WTC11 (cell line): ENCODE measurements around the gene INPP4A. TPM values are rescaled to one million over a fixed set of nuclear protein-coding genes. Genes with fewer than 3 reads are reported as not detected.

Experiments used
- ATAC-seq: fragments of 200-7000 bp; cut with Tn5 transposase; 2 replicates; pipeline ENCODE4 v1.10.0; 2021; ENCODE audit warnings: mild to moderate bottlenecking, moderate library complexity
- CTCF ChIA-PET: fragments of 300-600 bp; sonication (Branson Sonifier 250); formaldehyde crosslinking; loops from one replicate; lab custom pipeline; 2021; ENCODE audit warnings: antibody characterized with exemption; lab: Charles Lee
- POLR2A ChIA-PET: fragments of 350-600 bp; sonication (Branson Sonifier 250); formaldehyde crosslinking; loops from one replicate; lab custom pipeline; 2021; ENCODE audit warnings: antibody characterized with exemption; lab: Charles Lee
- DNase-seq: peaks from one replicate; pipeline ENCODE4 v3.0.0; 2021; ENCODE audit warnings: low spot score
- H3K27ac Mint-ChIP-seq: 2 replicates; pipeline ENCODE4 v1.8.0; 2021; ENCODE audit warnings: mixed read lengths
- H3K27me3 Mint-ChIP-seq: 2 replicates; pipeline ENCODE4 v1.8.0; 2021; ENCODE audit warnings: low read depth, mild to moderate bottlenecking, moderate library complexity, mixed read lengths
- H3K36me3 Mint-ChIP-seq: 2 replicates; pipeline ENCODE4 v1.8.0; 2021; ENCODE audit warnings: mixed read lengths
- H3K4me1 Mint-ChIP-seq: 2 replicates; pipeline ENCODE4 v1.8.0; 2022; ENCODE audit warnings: mixed read lengths
- H3K4me3 Mint-ChIP-seq: 2 replicates; pipeline ENCODE4 v1.8.0; 2021; ENCODE audit warnings: mild to moderate bottlenecking, moderate library complexity, mixed read lengths
- H3K9me3 Mint-ChIP-seq: 2 replicates; pipeline ENCODE4 v1.8.0; 2021; ENCODE audit warnings: mixed read lengths
- ATF6 ChIP-seq: sonication (generic); formaldehyde crosslinking; IDR thresholded peaks from 2 replicates; pipeline ENCODE4 v1.8.1; 2023; ENCODE audit warnings: mild to moderate bottlenecking, missing genetic modification reagents
- CBFB ChIP-seq: sonication (generic); formaldehyde crosslinking; IDR thresholded peaks from 2 replicates; pipeline ENCODE4 v1.8.1; 2022; ENCODE audit warnings: mild to moderate bottlenecking, low read depth, missing genetic modification reagents
- CREM ChIP-seq: sonication (generic); formaldehyde crosslinking; IDR thresholded peaks from 2 replicates; pipeline ENCODE4 v1.8.1; 2022; ENCODE audit warnings: mild to moderate bottlenecking, missing genetic modification reagents, moderate library complexity
- EMX1 ChIP-seq: fragments of 250-450 bp; sonication (Bioruptor Pico); IDR thresholded peaks from 2 replicates; pipeline ENCODE4 v1.8.0; 2021; ENCODE audit warnings: mild to moderate bottlenecking
- GABPB1 ChIP-seq: sonication (generic); formaldehyde crosslinking; IDR thresholded peaks from 2 replicates; pipeline ENCODE4 v1.8.1; 2023; ENCODE audit warnings: mild to moderate bottlenecking, missing genetic modification reagents
- GRHL2 ChIP-seq: fragments of 250-450 bp; sonication (Bioruptor Pico); IDR thresholded peaks from 2 replicates; pipeline ENCODE4 v1.8.0; 2022; ENCODE audit warnings: mild to moderate bottlenecking, moderate library complexity; ENCODE audit not compliant: insufficient replicate concordance, severe bottlenecking
- HMGA2 ChIP-seq: fragments of 250-450 bp; sonication (Bioruptor Pico); IDR thresholded peaks from 2 replicates; pipeline ENCODE4 v1.4.0; 2021; ENCODE audit warnings: mild to moderate bottlenecking, moderate library complexity
- IRF2 ChIP-seq: sonication (generic); formaldehyde crosslinking; IDR thresholded peaks from 2 replicates; pipeline ENCODE4 v1.8.0; 2022; ENCODE audit warnings: low read depth, missing genetic modification reagents, borderline replicate concordance
- JUN ChIP-seq: sonication (generic); formaldehyde crosslinking; IDR thresholded peaks from 2 replicates; pipeline ENCODE4 v1.8.0; 2023; ENCODE audit warnings: mild to moderate bottlenecking, missing genetic modification reagents
- MXD4 ChIP-seq: fragments of 250-450 bp; sonication (Bioruptor Pico); IDR thresholded peaks from 2 replicates; pipeline ENCODE4 v1.8.0; 2021; ENCODE audit warnings: mild to moderate bottlenecking, moderate library complexity, borderline replicate concordance
- OVOL2 ChIP-seq: fragments of 250-450 bp; sonication (Bioruptor Pico); IDR thresholded peaks from 2 replicates; pipeline ENCODE4 v1.9.0; 2021; ENCODE audit warnings: mild to moderate bottlenecking, borderline replicate concordance
- TCF7 ChIP-seq: sonication (generic); formaldehyde crosslinking; IDR thresholded peaks from 2 replicates; pipeline ENCODE4 v1.8.0; 2022; ENCODE audit warnings: mild to moderate bottlenecking, low read depth, missing genetic modification reagents, moderate library complexity
- ZBTB21 ChIP-seq: sonication (generic); formaldehyde crosslinking; IDR thresholded peaks from 2 replicates; pipeline ENCODE4 v1.8.1; 2023; ENCODE audit warnings: mild to moderate bottlenecking, missing genetic modification reagents, borderline replicate concordance
- ZBTB43 ChIP-seq: sonication (generic); formaldehyde crosslinking; IDR thresholded peaks from 2 replicates; pipeline ENCODE4 v1.8.1; 2023; ENCODE audit warnings: mild to moderate bottlenecking, missing genetic modification reagents
- ZNF263 ChIP-seq: sonication (generic); formaldehyde crosslinking; IDR thresholded peaks from 2 replicates; pipeline ENCODE4 v1.8.1; 2022; ENCODE audit warnings: low read depth, mild to moderate bottlenecking, moderate library complexity, missing genetic modification reagents
- ZNF423 ChIP-seq: fragments of 250-450 bp; sonication (Bioruptor Pico); IDR thresholded peaks from 2 replicates; pipeline ENCODE4 v2.1.2; 2022; ENCODE audit warnings: mild to moderate bottlenecking, moderate library complexity
- total RNA-seq: library from RNA; stranded (reverse); gene quantifications from 3 replicates; pipeline ENCODE4 v1.2.3, GENCODE V29; 2021
- TF ChIP-seq, protein P1 (sequence below): fragments of 250-450 bp; sonication (Bioruptor Pico); IDR thresholded peaks from 2 replicates; pipeline ENCODE4 v1.9.0; 2021; ENCODE audit warnings: mild to moderate bottlenecking, borderline replicate concordance
- TF ChIP-seq, protein P2 (sequence below): sonication (generic); formaldehyde crosslinking; IDR thresholded peaks from 2 replicates; pipeline ENCODE4 v1.8.1; 2022; ENCODE audit warnings: low read depth, missing genetic modification reagents, borderline replicate concordance
- TF ChIP-seq, protein P3 (sequence below): sonication (generic); formaldehyde crosslinking; IDR thresholded peaks from 2 replicates; pipeline ENCODE4 v1.8.0; 2022; ENCODE audit warnings: mild to moderate bottlenecking, missing genetic modification reagents
- TF ChIP-seq, protein P4 (sequence below): sonication (generic); formaldehyde crosslinking; IDR thresholded peaks from 2 replicates; pipeline ENCODE4 v1.8.1; 2023; ENCODE audit warnings: mild to moderate bottlenecking, moderate library complexity, missing genetic modification reagents
- TF ChIP-seq, protein P5 (sequence below): sonication (generic); formaldehyde crosslinking; IDR thresholded peaks from 2 replicates; pipeline ENCODE4 v1.8.0; 2022; ENCODE audit warnings: mild to moderate bottlenecking, missing genetic modification reagents

INPP4A gene
- total RNA-seq, 1 experiment from 2014 or later: 38.3 TPM

- TF ChIP-seq, protein P1, sequence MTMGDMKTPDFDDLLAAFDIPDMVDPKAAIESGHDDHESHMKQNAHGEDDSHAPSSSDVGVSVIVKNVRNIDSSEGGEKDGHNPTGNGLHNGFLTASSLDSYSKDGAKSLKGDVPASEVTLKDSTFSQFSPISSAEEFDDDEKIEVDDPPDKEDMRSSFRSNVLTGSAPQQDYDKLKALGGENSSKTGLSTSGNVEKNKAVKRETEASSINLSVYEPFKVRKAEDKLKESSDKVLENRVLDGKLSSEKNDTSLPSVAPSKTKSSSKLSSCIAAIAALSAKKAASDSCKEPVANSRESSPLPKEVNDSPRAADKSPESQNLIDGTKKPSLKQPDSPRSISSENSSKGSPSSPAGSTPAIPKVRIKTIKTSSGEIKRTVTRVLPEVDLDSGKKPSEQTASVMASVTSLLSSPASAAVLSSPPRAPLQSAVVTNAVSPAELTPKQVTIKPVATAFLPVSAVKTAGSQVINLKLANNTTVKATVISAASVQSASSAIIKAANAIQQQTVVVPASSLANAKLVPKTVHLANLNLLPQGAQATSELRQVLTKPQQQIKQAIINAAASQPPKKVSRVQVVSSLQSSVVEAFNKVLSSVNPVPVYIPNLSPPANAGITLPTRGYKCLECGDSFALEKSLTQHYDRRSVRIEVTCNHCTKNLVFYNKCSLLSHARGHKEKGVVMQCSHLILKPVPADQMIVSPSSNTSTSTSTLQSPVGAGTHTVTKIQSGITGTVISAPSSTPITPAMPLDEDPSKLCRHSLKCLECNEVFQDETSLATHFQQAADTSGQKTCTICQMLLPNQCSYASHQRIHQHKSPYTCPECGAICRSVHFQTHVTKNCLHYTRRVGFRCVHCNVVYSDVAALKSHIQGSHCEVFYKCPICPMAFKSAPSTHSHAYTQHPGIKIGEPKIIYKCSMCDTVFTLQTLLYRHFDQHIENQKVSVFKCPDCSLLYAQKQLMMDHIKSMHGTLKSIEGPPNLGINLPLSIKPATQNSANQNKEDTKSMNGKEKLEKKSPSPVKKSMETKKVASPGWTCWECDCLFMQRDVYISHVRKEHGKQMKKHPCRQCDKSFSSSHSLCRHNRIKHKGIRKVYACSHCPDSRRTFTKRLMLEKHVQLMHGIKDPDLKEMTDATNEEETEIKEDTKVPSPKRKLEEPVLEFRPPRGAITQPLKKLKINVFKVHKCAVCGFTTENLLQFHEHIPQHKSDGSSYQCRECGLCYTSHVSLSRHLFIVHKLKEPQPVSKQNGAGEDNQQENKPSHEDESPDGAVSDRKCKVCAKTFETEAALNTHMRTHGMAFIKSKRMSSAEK (CRISPR knock-in tag): no peak
- TF ChIP-seq HMGA2 (no peak), GRHL2 (no peak), CREM (CRISPR knock-in tag) (no peak), ZNF423 (CRISPR knock-in tag) (no peak), ATF6 (CRISPR knock-in tag) (no peak)
- TF ChIP-seq, protein P2, sequence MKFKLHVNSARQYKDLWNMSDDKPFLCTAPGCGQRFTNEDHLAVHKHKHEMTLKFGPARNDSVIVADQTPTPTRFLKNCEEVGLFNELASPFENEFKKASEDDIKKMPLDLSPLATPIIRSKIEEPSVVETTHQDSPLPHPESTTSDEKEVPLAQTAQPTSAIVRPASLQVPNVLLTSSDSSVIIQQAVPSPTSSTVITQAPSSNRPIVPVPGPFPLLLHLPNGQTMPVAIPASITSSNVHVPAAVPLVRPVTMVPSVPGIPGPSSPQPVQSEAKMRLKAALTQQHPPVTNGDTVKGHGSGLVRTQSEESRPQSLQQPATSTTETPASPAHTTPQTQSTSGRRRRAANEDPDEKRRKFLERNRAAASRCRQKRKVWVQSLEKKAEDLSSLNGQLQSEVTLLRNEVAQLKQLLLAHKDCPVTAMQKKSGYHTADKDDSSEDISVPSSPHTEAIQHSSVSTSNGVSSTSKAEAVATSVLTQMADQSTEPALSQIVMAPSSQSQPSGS (CRISPR knock-in tag): no peak
- TF ChIP-seq, all 79 proteins: peak for 0
Observed at GRCh38 chr2:98432145-98432544, 12.5 kb upstream of the INPP4A start (continued).

- Mint-ChIP-seq H3K27me3 (peaks cover 13% of the 10 kb centered on the region), H3K4me1 (peaks cover 16% of the 10 kb centered on the region), H3K36me3 (peaks cover 64% of the 10 kb centered on the region), H3K9me3 (peaks cover 68% of the 10 kb centered on the region), H3K27ac (no peak overlapping the region), H3K4me3 (no peak overlapping the region)
- DNase-seq: no peak
- POLR2A ChIA-PET: no interaction called here
- ATAC-seq: no peak
- CTCF ChIA-PET: no interaction called here
- TF ChIP-seq, protein P3, sequence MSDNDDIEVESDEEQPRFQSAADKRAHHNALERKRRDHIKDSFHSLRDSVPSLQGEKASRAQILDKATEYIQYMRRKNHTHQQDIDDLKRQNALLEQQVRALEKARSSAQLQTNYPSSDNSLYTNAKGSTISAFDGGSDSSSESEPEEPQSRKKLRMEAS: no peak
- TF ChIP-seq GABPB1 (CRISPR knock-in tag) (no peak), CBFB (CRISPR knock-in tag) (no peak), MXD4 (CRISPR knock-in tag) (no peak), OVOL2 (no peak)
Observed at GRCh38 chr2:98433363-98433964, 11.2 kb upstream of the INPP4A start.

- ATAC-seq (no peak), DNase-seq (no peak)
- Mint-ChIP-seq H3K9me3 (peaks cover 77% of the 10 kb centered on the region), H3K27ac (no peak overlapping the region), H3K27me3 (peaks cover 13% of the 10 kb centered on the region), H3K36me3 (peaks cover 66% of the 10 kb centered on the region), H3K4me3 (no peak overlapping the region), H3K4me1 (peaks cover 21% of the 10 kb centered on the region)
- ChIA-PET CTCF (no interaction called here), POLR2A (no interaction called here)
- TF ChIP-seq ZBTB43 (CRISPR knock-in tag) (no peak), OVOL2 (no peak), TCF7 (no peak), ZNF263 (CRISPR knock-in tag) (no peak), JUN (no peak), ZBTB21 (no peak), GRHL2 (no peak), EMX1 (CRISPR knock-in tag) (no peak), IRF2 (CRISPR knock-in tag) (no peak)
- TF ChIP-seq, protein P4, sequence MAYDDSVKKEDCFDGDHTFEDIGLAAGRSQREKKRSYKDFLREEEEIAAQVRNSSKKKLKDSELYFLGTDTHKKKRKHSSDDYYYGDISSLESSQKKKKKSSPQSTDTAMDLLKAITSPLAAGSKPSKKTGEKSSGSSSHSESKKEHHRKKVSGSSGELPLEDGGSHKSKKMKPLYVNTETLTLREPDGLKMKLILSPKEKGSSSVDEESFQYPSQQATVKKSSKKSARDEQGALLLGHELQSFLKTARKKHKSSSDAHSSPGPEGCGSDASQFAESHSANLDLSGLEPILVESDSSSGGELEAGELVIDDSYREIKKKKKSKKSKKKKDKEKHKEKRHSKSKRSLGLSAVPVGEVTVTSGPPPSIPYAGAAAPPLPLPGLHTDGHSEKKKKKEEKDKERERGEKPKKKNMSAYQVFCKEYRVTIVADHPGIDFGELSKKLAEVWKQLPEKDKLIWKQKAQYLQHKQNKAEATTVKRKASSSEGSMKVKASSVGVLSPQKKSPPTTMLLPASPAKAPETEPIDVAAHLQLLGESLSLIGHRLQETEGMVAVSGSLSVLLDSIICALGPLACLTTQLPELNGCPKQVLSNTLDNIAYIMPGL (CRISPR knock-in tag): no peak
- TF ChIP-seq, protein P5, sequence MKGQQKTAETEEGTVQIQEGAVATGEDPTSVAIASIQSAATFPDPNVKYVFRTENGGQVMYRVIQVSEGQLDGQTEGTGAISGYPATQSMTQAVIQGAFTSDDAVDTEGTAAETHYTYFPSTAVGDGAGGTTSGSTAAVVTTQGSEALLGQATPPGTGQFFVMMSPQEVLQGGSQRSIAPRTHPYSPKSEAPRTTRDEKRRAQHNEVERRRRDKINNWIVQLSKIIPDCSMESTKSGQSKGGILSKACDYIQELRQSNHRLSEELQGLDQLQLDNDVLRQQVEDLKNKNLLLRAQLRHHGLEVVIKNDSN: no peak
Observed at GRCh38 chr2:98434492-98434891, 10.2 kb upstream of the INPP4A start.
